Stimulated activated effector memory CD8-positive, alpha-beta T cell treated with anti-CD3 and anti-CD28 coated beads, Interleukin-12 subunit alpha, Interleukin-12 subunit beta, amount 100 ng/mL, for 72 hours (primary cell): ENCODE measurements around the gene PSMG4.

Source experiments
- ATAC-seq: fragments of 150-1000 bp; cut with Tn5 transposase; 2 replicates; pipeline ENCODE4 v1.10.0; 2021
- DNase-seq, 2 donors: peaks; one replicate each; pipeline ENCODE4 v3.0.0; 2021 to 2022; ENCODE audit warnings: low spot score in 2 of 2
- H3K27ac Mint-ChIP-seq: one replicate; pipeline ENCODE4 v1.8.0; 2022; ENCODE audit warnings: mild to moderate bottlenecking, mixed read lengths
- H3K36me3 Mint-ChIP-seq: one replicate; pipeline ENCODE4 v1.8.0; 2022; ENCODE audit warnings: mild to moderate bottlenecking, mixed read lengths
- H3K4me1 Mint-ChIP-seq: one replicate; pipeline ENCODE4 v1.8.0; 2022; ENCODE audit warnings: mixed read lengths
- H3K4me3 Mint-ChIP-seq: one replicate; pipeline ENCODE4 v1.8.0; 2022; ENCODE audit warnings: mild to moderate bottlenecking, mixed read lengths
- H3K9me3 Mint-ChIP-seq: one replicate; pipeline ENCODE4 v1.8.0; 2022; ENCODE audit warnings: mixed read lengths

Gene PSMG4

DNA sequence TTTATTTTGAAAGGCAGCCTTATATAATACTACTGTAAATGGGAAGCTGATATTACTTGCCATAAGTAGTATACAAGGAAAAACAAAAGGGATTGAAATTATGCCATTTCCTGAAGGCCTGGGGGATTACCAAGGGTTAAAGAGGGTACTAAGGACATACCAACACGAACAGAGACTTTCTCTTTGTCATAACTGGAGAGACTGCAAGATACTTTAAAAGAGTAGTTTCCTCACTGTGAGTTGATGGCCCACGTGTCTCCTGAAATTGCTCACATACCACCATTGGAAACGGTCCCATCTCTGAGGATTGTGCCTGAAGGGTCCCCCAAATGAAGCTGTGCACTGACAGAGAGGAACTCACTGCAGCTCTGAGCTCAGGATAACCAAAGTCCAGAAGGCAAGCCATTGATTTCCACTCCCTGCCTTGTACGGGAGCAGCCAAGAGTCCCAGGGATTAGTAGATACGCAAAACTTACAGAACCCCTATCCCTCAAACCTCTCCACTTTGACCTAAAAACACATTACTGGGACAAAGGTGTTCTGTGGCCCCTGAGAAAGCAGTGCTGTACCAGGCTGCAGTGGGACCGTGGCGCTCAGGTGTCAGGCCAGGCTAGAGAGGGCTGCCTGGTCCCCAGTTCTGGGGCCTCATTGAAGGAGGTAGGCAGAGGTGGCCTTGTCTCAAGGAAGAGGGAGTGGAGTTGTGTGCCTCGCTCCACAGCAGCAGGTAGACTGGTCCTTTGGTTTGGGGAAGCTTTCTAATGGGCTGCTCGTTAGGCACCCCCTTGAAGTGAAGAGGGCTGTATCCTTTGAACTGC lies 15.2 kb downstream of the PSMG4 start:
- DNase-seq: no peak
- ATAC-seq: peak; percentile 69
- Mint-ChIP-seq H3K27ac (peak overlapping the region; percentile 81), H3K4me3 (no peak overlapping the region), H3K36me3 (peaks cover 31% of the 10 kb centered on the region), H3K4me1 (peaks cover 45% of the 10 kb centered on the region), H3K9me3 (no peaks in the 10 kb centered on the region)

- Mint-ChIP-seq H3K4me3 (no peak overlapping the region), H3K4me1 (peaks cover 32% of the 10 kb centered on the region), H3K9me3 (no peaks in the 10 kb centered on the region), H3K36me3 (peaks cover 8% of the 10 kb centered on the region), H3K27ac (peak overlapping the region; percentile 81)
- no peak for ATAC-seq
- DNase-seq: no peak
These were observed 17.7 kb downstream of the PSMG4 start for GRCh38 chr6:3276174-3277167.

GRCh38 chr6:3277251-3277650 lies 18.5 kb downstream of the PSMG4 start:
- Mint-ChIP-seq H3K27ac (peak overlapping the region; percentile 81), H3K4me1 (peaks cover 26% of the 10 kb centered on the region), H3K4me3 (no peak overlapping the region), H3K36me3 (no peaks in the 10 kb centered on the region), H3K9me3 (no peaks in the 10 kb centered on the region)
- DNase-seq: no peak
- no peak for ATAC-seq

DNA sequence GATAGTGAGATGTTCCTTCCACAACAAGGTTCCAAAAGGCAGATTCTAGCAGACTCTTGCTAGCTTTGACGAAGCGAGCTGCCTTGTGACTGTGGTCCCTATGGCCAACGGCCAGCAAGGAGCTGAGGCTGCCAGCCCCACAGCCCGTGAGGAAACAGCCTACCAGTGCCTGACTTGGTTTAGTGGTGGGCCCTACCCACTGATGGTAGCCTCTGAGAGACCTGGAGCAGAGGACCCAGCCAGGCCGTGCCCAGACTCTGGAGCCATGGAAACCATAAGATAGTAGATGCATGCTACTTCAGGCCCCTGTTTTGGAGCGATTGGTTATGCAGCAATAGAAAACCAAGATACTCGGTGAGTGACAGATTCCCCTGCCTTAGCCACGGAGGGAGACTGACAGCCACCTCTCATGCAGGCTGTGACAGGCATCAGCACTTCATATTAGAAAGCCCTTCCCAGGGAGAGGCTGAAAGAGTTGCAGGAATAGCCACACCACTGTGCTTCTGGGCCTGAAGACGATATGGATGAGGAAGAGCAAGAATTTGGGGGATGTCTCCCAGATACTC lies 19.2 kb downstream of the PSMG4 start:
- DNase-seq (no peak), ATAC-seq (no peak)
- Mint-ChIP-seq H3K9me3 (no peaks in the 10 kb centered on the region), H3K4me3 (no peak overlapping the region), H3K36me3 (no peaks in the 10 kb centered on the region), H3K4me1 (peaks cover 24% of the 10 kb centered on the region), H3K27ac (no peak overlapping the region)

GRCh38 chr6:3278691-3279090 lies 19.9 kb downstream of the PSMG4 start:
- no peaks in the 10 kb centered on the region for H3K36me3 Mint-ChIP-seq
- no peak overlapping the region for H3K27ac Mint-ChIP-seq

GRCh38 chr6:3280091-3280490 lies 21.3 kb downstream of the PSMG4 start:
- Mint-ChIP-seq H3K4me1 (peaks cover 8% of the 10 kb centered on the region), H3K9me3 (no peaks in the 10 kb centered on the region), H3K4me3 (no peak overlapping the region), H3K27ac (no peak overlapping the region), H3K36me3 (no peaks in the 10 kb centered on the region)
- no peak for DNase-seq
- no peak for ATAC-seq

More at GRCh38 chr6:3278691-3279090, 19.9 kb downstream of the PSMG4 start:
- DNase-seq (no peak), ATAC-seq (no peak)
- no peak overlapping the region for H3K4me3 Mint-ChIP-seq
- H3K9me3 Mint-ChIP-seq: no peaks in the 10 kb centered on the region
- peaks cover 17% of the 10 kb centered on the region for H3K4me1 Mint-ChIP-seq

DNA sequence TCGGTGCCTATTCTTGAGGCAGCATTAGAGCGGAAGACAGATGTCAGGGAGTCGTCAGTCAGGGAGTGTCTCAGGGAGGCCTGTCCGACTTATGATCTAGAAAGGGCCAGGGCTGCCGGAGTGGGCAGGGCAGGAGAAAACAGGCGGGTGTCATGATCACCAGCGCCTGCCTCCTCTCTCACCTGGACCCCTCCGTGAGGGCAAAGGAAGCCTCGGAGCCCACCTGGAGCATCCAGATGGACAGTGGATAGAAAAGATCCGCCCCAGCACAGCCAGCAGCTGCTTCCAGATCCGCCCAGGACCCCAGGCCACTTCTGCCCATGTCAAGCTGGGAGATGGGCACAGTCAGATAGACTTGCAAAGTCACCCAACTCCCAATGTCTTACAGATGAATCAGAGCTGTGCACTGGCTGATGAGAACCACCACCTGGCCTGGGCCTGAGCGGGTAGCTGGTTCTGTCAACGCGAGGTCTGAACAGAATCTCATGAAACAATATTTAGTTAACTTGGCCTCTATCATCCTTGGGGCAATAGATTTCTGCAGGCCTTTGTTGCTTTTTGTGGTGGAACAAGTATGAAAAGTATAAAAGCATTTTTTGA lies 22.2 kb downstream of the PSMG4 start:
- Mint-ChIP-seq H3K9me3 (no peaks in the 10 kb centered on the region), H3K27ac (no peak overlapping the region), H3K36me3 (no peaks in the 10 kb centered on the region), H3K4me3 (no peak overlapping the region), H3K4me1 (peaks cover 4% of the 10 kb centered on the region)
- DNase-seq: no peak
- ATAC-seq: no peak

- Mint-ChIP-seq H3K27ac (no peak overlapping the region), H3K4me1 (no peaks in the 10 kb centered on the region), H3K4me3 (no peak overlapping the region), H3K36me3 (no peaks in the 10 kb centered on the region), H3K9me3 (no peaks in the 10 kb centered on the region)
- DNase-seq: no peak
- ATAC-seq: no peak
These were observed 23.1 kb downstream of the PSMG4 start for GRCh38 chr6:3281631-3282475.

GRCh38 chr6:3282476-3283236 lies 23.9 kb downstream of the PSMG4 start:
- ATAC-seq (no peak), DNase-seq (no peak)
- H3K27ac Mint-ChIP-seq: no peak overlapping the region
- H3K36me3 Mint-ChIP-seq: no peaks in the 10 kb centered on the region
- no peaks in the 10 kb centered on the region for H3K4me1 Mint-ChIP-seq
- H3K9me3 Mint-ChIP-seq: no peaks in the 10 kb centered on the region
- H3K4me3 Mint-ChIP-seq: no peak overlapping the region

GRCh38 chr6:3283241-3283640 lies 24.5 kb downstream of the PSMG4 start:
- ATAC-seq (no peak), DNase-seq (no peak)
- Mint-ChIP-seq H3K27ac (no peak overlapping the region), H3K36me3 (no peaks in the 10 kb centered on the region), H3K9me3 (no peaks in the 10 kb centered on the region), H3K4me3 (no peak overlapping the region), H3K4me1 (peaks cover 5% of the 10 kb centered on the region)

- no peak for DNase-seq
- ATAC-seq: no peak
- Mint-ChIP-seq H3K9me3 (no peaks in the 10 kb centered on the region), H3K27ac (no peak overlapping the region), H3K36me3 (no peaks in the 10 kb centered on the region), H3K4me1 (peaks cover 7% of the 10 kb centered on the region), H3K4me3 (no peak overlapping the region)
These were observed 25.1 kb downstream of the PSMG4 start for GRCh38 chr6:3283641-3284435.

GRCh38 chr6:3284436-3284876 lies 25.7 kb downstream of the PSMG4 start:
- no peak overlapping the region for H3K27ac Mint-ChIP-seq
- no peak for ATAC-seq
- no peaks in the 10 kb centered on the region for H3K36me3 Mint-ChIP-seq
- no peaks in the 10 kb centered on the region for H3K9me3 Mint-ChIP-seq
- no peak for DNase-seq
- no peak overlapping the region for H3K4me3 Mint-ChIP-seq
- H3K4me1 Mint-ChIP-seq: peaks cover 7% of the 10 kb centered on the region

DNA sequence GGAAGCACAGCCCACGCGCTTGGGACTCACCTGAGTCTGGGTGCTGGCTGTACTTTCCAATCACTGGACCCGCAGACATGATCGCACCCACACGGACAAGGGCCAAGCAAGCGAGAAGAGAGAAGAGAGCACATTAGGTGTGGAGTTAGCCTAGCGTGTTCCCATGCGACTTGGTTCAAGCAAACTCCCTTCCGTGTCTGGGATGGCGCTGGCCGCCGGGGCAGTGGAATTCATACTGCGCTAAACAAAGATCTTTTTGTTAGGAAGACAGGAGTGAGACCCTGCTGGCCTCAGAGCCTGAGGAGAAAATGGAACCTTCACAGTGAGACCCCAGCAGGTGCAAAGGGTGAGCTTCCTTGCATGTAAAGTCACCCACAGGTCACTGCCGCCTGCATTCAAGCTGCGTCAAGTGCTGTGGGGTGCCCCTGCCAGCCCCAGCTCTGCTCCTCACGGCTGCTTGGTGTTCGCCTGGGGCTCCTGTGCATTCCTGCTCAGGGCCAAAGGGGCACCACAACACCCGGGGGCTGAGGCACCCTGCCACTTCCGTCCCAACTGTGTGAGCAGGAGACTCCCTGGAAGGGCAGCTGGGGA lies 26.4 kb downstream of the PSMG4 start:
- H3K4me3 Mint-ChIP-seq: no peak overlapping the region
- H3K9me3 Mint-ChIP-seq: no peaks in the 10 kb centered on the region
- no peak overlapping the region for H3K27ac Mint-ChIP-seq
- ATAC-seq: no peak
- H3K36me3 Mint-ChIP-seq: no peaks in the 10 kb centered on the region
- peaks cover 7% of the 10 kb centered on the region for H3K4me1 Mint-ChIP-seq
- DNase-seq: no peak
